DLD1 (cell line): ENCODE results near the gene CLNK.

Source experiments
- in situ Hi-C: cut with HindIII; loops from 2 replicates; pipeline ENCODE4 v1.10.0; 2017; ENCODE audit warnings: low sequenced_read_pairs

Gene CLNK, protein sequence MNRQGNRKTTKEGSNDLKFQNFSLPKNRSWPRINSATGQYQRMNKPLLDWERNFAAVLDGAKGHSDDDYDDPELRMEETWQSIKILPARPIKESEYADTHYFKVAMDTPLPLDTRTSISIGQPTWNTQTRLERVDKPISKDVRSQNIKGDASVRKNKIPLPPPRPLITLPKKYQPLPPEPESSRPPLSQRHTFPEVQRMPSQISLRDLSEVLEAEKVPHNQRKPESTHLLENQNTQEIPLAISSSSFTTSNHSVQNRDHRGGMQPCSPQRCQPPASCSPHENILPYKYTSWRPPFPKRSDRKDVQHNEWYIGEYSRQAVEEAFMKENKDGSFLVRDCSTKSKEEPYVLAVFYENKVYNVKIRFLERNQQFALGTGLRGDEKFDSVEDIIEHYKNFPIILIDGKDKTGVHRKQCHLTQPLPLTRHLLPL

DNA sequence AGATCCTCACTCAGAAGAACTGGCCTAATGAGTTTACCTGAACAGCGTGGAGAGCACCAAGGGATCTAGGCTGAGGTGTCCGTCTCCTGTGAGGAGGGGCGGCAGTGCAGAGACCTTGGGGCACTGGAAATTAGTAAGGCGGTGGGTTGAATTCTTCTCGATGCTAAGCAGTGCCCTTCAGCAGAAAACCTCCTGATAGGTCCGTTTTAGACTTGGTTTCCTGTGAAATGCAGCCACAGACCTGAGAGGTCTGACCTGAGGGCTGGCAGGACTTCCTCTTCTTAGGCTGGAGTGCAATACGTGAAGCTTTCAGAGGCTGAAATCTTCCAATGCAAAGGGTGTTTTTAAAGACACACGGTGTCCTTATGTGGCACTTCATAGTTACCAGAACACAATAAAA is at the start of gene CLNK:
TSS of gene CLNK (minus strand) at position 138 of the 400 bp plus-strand sequence. CDS start 16,899 bp downstream, outside the sequence.
- in situ Hi-C loops: no loop called here

DNA sequence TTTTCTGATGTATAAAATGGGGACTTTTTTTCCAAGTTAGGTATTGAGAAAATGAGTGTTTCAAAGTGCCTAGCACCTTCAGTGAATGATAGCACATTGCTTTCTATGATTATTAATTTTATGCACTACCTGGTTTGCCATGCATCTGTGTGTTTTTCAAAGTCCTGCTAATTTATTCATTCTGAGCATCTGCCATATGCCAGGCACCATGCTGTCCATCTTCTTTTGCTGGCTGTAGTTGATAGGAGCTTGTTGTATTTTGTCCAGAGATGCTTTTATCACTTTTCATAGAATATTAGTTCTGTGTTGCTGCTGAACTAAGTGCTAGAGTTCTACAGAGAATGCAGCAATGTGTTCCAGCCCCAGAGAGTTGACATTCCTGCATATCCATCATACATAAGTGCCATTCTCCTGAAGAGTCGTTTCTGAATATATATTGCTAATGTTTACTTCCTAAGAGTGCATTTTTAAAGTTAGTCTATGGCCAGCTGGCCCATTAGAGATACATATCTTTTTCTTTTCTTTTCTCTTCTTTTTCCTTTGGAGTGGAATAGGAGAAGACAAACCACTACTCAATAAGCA is 49.0 kb upstream of the CLNK start:
- in situ Hi-C loops: no loop called here

DNA sequence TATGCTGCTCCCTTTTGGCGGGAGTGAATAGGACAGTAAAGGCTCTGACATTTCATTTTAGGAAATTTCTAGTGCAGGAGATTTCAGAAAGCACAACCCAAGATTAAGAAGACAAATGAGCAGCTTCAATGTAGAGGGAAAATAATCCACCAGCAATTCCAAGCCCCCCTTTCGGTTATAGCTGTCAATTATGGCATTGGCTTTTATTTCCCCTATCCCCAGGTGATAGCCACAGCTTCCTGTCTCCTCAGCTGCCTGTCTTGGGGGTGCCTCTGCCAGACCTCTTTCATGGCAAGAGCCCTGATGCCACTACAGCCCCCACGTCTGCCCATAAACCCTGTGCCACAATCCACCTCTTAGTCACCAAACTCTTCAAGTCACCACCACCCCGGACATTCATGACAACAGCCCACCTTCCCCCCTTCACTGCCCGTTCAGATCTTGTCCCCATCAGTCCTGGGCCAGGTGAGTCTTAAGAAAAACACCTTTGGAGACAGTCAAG is 48.4 kb upstream of the CLNK start:
- in situ Hi-C loops: no loop called here

DNA sequence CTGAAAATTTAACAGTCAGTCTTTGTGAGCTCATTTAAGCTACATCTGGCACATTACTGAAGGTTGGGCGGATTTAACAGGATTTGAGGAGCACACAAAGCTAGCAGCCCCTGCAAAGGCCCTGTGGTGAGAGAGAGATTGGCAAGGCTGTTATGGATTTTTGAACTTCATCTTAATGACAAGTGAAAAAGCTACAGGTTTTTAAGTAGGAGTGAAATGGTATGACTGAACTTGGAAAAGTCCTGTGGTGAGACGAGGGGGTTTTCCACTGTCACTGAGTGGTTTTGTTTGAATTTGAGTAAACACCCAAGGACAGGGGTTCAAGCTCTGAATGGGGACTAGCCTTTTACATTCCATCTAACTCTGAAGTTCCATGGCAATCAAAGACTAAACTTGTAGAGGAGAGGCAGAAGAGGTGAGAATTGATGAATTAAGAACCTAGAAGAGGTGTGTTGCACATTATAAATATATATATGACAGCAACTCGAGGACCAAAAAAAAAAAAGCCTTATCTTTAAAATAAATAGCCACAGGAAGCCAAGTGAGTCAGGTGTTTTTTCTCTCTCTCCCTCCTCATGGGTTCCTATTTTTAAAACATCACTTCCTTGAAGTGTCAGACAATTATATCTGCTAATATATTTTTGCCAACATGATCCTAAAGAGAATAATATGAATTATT is 47.8 kb upstream of the CLNK start:
- in situ Hi-C loops: no loop called here

DNA sequence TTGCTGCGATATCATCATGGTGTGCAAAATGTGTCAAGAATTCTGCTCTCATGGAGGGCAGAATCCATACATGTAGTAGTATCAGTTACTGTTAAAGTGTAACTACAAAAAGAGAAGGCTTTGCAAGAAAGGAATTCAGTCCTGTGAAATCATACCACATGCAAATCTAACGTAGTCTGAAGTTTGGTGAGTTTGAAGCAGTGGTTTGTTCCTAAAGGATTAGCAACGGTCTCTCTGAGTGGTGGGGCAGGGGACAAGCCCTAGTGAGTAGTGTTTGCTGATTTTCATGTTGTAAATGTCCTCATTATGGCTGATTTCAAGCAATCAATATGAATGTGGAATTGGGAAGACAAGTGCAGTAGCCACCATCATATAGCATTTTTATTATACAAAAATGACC is 47.1 kb upstream of the CLNK start:
- in situ Hi-C loops: no loop called here

DNA sequence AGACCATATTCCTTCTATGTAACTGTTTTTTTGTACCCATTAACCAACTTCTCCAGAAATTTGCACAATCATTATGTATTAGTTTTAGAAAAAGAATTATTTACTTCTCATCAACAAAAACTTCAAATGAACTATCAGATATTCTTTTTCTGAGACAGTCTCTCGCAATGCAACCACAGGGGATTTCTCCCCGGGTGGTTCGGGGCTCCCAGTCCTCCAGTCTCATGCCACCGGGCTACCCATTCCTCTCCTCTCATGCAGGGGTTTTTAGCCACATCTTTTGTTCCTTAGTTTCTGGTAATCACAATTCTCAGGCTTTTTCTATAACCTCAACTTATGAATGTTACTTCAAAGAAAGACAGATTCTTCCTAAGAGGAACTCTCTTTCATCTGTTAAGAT is 46.6 kb upstream of the CLNK start:
- in situ Hi-C loops: no loop called here

DNA sequence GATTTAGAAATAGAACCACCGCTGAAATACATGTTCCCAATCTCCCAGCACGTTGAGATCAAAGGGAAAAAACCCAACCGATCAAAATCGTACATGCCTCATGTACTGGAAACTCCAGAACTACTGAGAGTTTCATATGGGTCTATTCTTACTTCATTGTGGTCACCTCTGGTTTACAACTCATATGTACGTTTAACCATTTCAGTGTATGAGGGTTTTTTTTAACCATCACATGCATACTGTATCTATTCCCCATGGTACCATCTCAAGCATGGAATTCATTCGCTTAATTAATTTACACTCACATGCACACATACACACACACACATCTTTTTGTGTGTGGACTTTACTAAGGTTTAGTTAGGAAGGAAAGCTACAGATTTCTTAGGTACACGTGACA is 46.0 kb upstream of the CLNK start:
- in situ Hi-C loops: no loop called here

DNA sequence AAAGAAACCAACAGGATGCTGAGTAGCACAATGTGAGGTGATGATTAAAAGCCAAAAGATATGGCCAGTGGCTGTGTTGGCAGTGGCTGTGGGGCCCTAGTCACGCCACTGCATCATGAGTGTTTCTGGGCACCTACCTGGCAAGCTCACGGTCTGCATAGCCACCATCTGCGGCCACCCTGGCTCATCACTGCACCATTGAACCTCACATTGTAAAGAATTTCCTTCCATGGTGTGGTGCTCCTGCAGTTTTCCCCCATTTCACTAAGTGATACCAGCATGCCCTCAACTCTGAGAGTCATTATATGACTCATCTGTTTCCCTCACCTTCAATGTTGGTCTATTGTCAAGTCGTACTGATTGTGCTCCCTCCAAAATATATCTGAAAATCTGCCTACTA is 45.5 kb upstream of the CLNK start:
- in situ Hi-C loops: no loop called here

DNA sequence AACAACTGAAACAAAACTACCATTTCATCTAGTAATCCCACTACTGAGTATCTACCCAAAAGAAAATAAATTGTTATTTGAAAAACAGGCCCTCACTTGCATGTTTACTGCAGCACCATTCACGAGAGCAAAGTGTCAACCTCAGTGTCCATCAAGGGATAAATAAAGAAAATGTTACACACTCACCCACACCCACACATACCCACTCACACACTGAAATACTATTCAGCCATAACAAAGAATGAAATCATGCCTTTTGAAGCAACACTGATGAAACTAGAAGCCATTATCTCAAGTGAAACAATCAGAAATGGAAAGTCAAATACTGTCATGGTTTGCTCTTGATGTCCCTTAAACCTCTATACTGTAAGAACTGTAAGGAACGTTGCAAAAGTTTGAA is 44.8 kb upstream of the CLNK start:
- in situ Hi-C loops: no loop called here

DNA sequence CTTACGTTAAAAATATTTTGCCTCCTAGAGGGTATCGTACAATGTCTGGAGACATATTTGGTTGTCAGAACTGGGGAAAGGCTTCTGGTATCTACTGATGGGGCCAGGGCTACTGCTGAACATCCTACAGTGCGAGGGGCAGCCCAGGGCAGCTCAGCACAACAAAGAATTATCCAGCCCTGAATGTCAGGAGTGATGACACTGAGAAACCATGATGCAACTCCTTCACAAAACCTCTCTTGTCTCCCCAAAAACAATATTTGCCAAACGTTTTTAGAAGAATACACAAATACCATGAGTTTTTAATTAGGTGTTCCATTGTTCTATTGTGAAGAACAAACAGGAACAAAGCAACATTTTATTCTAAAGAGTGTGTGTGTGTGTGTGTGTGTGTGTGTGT is 43.4 kb upstream of the CLNK start:
- in situ Hi-C loops: no loop called here

DNA sequence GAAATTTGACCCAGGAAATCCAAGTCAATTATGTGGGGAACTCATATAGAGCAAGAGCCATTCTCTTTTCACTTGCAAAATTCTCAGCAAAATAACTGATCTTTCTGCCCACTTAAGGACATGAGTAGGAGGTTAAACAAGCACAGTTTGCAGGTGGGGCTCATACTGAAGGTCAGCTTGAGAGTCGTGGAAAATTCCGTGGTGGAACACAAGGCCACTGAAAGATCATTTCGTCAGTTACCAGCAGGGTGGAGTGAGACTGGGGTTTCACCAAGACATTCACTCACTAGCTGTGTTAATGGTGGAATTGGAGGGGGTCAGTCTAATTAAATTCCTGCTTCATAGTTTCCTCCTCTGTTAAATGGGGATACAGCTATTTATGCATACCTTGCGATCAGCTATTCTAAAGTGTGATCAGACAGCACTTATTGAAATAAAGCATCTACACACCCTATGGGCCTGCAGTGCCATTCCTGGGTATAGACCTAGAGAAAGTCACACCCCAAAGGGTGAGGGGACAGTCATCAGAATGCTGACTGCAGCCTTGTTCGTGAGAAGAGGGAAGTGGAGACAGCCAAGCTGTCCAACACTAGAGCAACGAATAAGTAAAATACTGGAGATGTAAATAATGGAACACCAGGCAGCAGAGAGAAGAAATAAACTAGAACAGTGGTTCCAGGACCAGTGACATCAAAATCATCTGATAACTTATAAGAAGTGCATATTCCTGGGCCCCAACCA is 42.7 kb upstream of the CLNK start:
- in situ Hi-C loops: no loop called here

DNA sequence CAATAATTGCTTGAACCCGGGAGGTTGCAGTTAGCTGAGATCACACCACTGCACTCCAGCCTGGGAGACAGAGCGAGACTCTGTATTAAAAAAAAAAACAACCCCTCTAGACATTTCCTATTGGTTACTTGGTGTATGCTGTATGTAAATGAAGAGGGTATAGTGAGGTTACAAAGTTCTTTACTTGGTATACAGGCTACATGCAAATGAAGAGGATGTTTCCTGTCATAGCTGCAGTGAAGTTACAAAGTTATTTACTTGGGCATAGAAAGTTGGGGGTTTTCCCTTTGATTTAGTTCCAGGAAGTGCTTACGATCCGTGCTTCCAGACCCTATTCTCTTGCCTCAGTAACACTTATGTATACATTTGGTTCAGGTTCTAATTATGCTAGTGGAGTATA is 38.4 kb upstream of the CLNK start:
- in situ Hi-C loops: no loop called here

DNA sequence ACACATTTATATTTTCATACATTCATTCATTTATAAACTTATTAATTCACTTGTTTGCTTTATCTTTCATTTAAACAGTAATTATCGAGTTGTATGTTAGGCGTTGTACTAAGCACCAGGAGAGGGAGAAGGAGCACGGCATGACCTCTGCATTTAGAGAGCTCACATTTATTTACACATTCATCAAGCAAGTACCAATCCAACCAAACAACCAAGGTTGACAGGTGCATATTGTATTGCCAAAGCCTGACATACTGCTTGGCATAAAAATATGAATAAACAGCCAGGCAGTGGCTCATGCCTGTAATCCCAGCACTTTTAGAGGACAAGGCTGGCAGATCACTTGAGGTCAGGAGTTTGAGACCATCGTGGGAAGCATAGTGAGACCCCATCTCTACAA is 37.0 kb upstream of the CLNK start:
- in situ Hi-C loops: no loop called here

DNA sequence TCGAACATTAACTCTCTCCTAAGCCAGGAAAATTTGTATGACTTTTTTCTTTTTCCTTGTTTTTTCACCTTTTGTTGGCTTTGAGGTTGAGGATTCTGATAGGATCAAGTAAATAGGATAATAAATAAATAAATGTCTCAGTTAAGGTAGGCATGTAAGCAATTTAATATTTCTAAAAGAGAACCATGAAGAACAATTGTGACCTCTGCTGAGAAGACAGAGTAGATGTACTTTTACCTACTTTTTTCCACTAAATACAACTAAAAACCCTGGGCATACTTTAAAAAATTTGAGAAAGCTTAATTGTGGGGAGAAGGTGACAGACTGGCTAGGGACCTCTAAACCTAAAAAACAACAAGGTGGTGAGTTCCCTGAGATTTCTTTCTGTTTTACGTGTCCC is 31.6 kb upstream of the CLNK start:
- in situ Hi-C loops: no loop called here

DNA sequence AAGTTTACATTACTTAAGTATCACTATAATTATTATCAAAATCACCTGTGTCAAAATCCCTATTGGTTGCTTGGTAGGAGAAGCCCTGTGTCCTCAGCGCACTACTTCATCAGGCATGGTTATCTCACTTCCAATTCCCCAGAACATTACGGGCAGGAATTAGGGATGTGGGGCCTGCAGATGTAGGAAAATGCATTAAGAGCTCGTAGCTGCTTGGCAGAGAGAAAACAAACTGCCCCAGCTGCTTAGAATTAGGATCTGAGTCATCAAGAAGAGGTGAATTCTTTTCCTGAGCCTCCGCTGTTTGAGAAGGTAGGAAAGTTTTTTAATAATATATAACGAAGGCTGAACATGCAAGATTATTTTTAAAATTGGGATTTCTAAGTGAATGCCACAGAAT is 31.1 kb upstream of the CLNK start:
- in situ Hi-C loops: no loop called here

DNA sequence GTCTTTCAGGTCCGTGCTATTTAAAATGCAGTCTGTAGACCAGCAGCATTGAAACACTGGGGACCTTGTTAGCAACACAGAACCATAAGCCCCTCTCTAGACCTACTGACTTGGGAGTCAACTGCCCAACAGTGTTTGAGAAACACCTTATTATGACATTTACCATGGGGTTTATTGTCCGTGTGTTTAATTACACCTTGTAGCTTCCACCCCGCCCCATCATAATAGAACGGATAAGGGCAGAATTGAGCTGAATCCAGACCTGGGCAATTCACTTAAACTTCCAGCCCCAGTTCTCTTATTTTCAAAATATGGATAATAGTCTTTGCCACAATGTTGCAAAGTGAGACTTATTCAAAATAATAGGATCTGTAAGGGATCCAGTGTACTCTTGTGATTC is 30.6 kb upstream of the CLNK start:
- in situ Hi-C loops: no loop called here

DNA sequence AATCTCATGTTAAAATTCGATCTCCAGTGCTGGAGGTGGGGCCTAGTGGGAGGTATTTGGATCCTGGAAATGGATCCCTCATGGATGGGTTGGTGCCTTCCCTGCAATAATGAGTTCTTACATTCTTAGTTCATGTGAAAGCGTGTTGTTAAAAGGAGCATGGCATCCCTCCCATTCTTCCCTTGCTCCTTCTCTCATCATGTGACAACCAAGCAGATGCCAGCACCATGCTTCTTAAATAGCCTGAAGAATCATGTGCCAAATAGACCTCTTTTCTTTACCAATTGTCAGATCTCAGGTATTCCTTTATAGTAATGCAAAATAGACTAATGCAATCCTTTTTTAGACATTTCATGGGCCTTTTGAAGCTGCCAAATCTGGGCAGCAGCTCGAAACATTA is 29.0 kb upstream of the CLNK start:
- in situ Hi-C loops: no loop called here

DNA sequence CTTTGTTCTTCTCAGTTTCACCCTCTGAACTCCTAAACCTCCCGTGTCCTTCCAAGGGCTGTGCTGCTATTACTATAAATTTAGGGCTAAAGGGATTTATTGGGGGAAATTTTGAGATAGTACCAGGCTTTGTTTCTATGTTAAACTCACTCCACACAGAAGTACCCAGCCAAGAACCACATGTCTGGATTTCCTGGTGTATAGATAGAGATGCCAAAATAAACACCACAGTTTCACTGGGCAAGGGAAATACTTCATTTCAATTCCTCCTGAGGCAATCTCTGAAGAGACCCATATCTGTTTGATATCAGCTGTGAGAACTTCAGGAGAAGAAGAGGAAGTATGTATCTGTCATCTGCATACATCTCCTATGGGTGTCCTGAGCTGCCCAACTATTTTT is 21.7 kb upstream of the CLNK start:
- in situ Hi-C loops: no loop called here

DNA sequence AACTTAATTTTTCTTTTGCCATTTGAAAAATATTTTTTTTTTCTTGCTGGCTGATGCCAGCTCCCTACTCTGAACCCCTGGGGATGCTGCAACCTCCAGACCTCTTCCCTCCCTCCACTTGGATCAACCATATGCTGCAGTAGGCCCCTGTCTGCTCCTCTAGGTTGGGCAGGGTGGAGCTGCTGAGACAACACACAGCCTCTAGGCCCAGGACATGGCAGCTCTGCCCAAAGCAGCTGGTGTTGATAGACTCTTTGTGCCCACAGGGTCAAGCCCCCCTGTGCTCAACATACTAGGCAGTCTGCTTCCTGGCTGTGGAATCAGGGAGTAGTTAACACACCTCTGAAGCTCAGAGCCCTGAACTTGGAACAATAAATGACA is 19.9 kb upstream of the CLNK start:
- in situ Hi-C loops: no loop called here

DNA sequence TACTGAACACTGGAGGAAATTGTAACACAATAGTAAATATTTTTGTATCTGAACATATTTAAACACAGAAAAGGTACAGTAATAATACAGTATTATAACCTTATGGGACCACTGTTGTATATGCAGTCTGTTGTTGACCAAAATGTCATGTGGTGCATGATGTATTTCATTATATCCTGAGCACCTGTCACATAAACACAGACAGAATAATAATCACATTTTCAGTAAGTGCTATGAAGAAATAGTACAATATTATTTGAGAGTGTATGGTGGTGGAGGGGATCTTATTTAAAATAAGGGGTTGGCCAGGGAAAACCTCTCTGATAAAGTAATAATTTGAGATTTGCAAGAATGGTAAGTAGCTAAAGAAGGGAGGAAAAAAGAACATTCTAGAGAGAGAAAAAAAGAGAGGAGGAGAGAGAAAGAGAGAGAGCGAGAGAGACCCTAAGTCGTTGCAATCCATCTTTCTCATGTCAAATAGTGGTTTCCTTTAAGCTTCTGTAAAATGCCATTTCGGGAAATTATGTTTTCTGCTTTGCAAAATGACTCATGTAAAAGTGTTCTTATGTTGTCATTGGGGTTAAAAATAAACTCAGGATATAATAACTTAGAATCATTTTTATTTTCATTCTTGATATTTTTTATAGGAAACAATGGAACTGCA is 19.3 kb upstream of the CLNK start:
- in situ Hi-C loops: no loop called here

DNA sequence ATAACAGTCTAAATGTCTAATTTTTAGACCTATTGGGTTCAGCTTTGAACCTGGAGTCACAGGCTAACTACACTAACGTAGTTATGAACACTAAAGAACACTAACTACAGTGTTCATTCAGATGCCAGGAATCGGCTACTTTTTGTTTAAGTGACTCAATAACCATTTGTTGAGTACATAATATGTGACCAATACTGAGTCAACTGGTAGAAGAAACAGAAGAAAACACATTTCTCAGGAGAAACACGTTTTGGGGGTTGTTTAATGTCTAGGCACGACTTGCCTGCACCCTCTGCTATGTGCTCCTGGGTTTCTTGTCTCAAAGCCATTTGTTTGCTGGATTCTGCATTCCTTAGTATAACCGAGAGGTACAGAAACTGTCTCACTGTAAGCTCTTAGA is 18.6 kb upstream of the CLNK start:
- in situ Hi-C loops: no loop called here
